OCI-LY1 (cell line): Measurements from ENCODE around the gene COL23A1.

Experiments used
- EZH2 ChIP-seq: fragments of 200-600 bp; sonication (generic), shearing (Covaris generic); IDR thresholded peaks from 2 replicates; pipeline ENCODE4 v1.8.0; 2017; ENCODE audit warnings: borderline replicate concordance, mixed run types, mild to moderate bottlenecking, antibody characterized with exemption, low read length, moderate library complexity, mixed read lengths
- TF ChIP-seq, protein P1 (sequence below): fragments of 200-600 bp; sonication (generic), shearing (Covaris generic); IDR thresholded peaks from 2 replicates; pipeline ENCODE4 v1.5.1; 2017; ENCODE audit warnings: mild to moderate bottlenecking, antibody characterized with exemption, low read length, moderate library complexity, mixed read lengths

DNA sequence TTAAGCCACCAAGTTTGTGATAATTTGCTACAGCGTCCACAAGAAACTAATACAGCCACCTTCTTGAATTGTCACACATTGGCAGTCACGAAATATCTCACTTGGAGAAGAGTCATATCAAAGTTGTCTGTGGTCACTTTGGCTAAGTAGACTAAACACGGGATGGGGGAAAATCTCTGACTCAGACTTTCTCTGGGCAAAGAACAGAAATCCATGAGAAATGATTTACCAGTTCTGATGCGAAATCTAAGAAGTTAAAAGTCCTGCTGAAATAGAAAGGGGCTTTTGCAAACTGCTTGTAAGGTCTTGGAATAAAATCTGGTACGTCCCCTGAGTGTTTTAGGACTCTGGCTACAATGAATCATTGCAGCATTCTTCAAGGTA, 158.4 kb downstream of the COL23A1 start:
- TF ChIP-seq, protein P1, sequence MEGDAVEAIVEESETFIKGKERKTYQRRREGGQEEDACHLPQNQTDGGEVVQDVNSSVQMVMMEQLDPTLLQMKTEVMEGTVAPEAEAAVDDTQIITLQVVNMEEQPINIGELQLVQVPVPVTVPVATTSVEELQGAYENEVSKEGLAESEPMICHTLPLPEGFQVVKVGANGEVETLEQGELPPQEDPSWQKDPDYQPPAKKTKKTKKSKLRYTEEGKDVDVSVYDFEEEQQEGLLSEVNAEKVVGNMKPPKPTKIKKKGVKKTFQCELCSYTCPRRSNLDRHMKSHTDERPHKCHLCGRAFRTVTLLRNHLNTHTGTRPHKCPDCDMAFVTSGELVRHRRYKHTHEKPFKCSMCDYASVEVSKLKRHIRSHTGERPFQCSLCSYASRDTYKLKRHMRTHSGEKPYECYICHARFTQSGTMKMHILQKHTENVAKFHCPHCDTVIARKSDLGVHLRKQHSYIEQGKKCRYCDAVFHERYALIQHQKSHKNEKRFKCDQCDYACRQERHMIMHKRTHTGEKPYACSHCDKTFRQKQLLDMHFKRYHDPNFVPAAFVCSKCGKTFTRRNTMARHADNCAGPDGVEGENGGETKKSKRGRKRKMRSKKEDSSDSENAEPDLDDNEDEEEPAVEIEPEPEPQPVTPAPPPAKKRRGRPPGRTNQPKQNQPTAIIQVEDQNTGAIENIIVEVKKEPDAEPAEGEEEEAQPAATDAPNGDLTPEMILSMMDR, result no peak
- TF ChIP-seq EZH2, result no peak
